ENCODE data around the gene LIPT1. TPM values are rescaled to one million over a fixed set of nuclear protein-coding genes. Genes with fewer than 3 reads are reported as not detected.
"Not testable (repeated sequence)": the region's sequence is repeated elsewhere in the genome, so short reads cannot be mapped to it uniquely, and the experiment has no call there.

LIPT1 gene
- total RNA-seq, 2 donors from 2014 or later: 9.7 to 11.0 TPM

GRCh38 chr2:99187011-99187410, 32.2 kb downstream of the LIPT1 start:
- Mint-ChIP-seq H3K27ac (no peak overlapping the region), H3K27me3 (no peaks in the 10 kb centered on the region), H3K4me1 (peaks cover 23% of the 10 kb centered on the region), H3K36me3 (ENCODE audit: low read depth) (peaks cover 6% of the 10 kb centered on the region), H3K4me3 (no peak overlapping the region)
- ATAC-seq (no peak), DNase-seq (no peak)
- H3K9me3 ChIP-seq (ENCODE audit: control insufficient read depth, low read length, poor library complexity, severe bottlenecking): no peaks in the 10 kb centered on the region

- H3K4me1 Mint-ChIP-seq: peaks cover 17% of the 10 kb centered on the region
- peak overlapping the region; percentile 70 for H3K27ac Mint-ChIP-seq
- ATAC-seq: no peak
- H3K36me3 Mint-ChIP-seq (ENCODE audit: low read depth): peaks cover 6% of the 10 kb centered on the region
- no peak overlapping the region for H3K4me3 Mint-ChIP-seq
- no peaks in the 10 kb centered on the region for H3K9me3 ChIP-seq (ENCODE audit: control insufficient read depth, low read length, poor library complexity, severe bottlenecking)
- no peaks in the 10 kb centered on the region for H3K27me3 Mint-ChIP-seq
- DNase-seq: no peak
These were observed 33.6 kb downstream of the LIPT1 start for GRCh38 chr2:99188357-99188756.

GRCh38 chr2:99190548-99190947, 35.8 kb downstream of the LIPT1 start:
- no peak for ATAC-seq
- peaks cover 10% of the 10 kb centered on the region for H3K4me1 Mint-ChIP-seq
- no peaks in the 10 kb centered on the region for H3K9me3 ChIP-seq (ENCODE audit: control insufficient read depth, low read length, poor library complexity, severe bottlenecking)
- peaks cover 6% of the 10 kb centered on the region for H3K36me3 Mint-ChIP-seq (ENCODE audit: low read depth)
- no peak for DNase-seq
- no peaks in the 10 kb centered on the region for H3K27me3 Mint-ChIP-seq
- H3K4me3 Mint-ChIP-seq: no peak overlapping the region
- peak overlapping the region; percentile 47 for H3K27ac Mint-ChIP-seq

- not testable (repeated sequence) for H3K27me3 Mint-ChIP-seq; ATAC-seq; H3K4me3 Mint-ChIP-seq; H3K27ac Mint-ChIP-seq; DNase-seq; H3K9me3 ChIP-seq (ENCODE audit: control insufficient read depth, low read length, poor library complexity, severe bottlenecking); H3K36me3 Mint-ChIP-seq (ENCODE audit: low read depth)
- H3K4me1 Mint-ChIP-seq: peaks cover 10% of the 10 kb centered on the region
These were observed 37.6 kb downstream of the LIPT1 start for GRCh38 chr2:99192364-99192763.

GRCh38 chr2:99198103-99198841, 43.5 kb downstream of the LIPT1 start:
- peaks cover 2% of the 10 kb centered on the region for H3K36me3 Mint-ChIP-seq (ENCODE audit: low read depth)
- no peak for DNase-seq
- H3K27ac Mint-ChIP-seq: no peak overlapping the region
- no peaks in the 10 kb centered on the region for H3K27me3 Mint-ChIP-seq
- no peaks in the 10 kb centered on the region for H3K9me3 ChIP-seq (ENCODE audit: control insufficient read depth, low read length, poor library complexity, severe bottlenecking)
- peaks cover 8% of the 10 kb centered on the region for H3K4me1 Mint-ChIP-seq
- H3K4me3 Mint-ChIP-seq: no peak overlapping the region
- no peak for ATAC-seq

- no peak overlapping the region for H3K4me3 Mint-ChIP-seq
- DNase-seq (no peak), ATAC-seq (no peak)
- no peaks in the 10 kb centered on the region for H3K9me3 ChIP-seq (ENCODE audit: control insufficient read depth, low read length, poor library complexity, severe bottlenecking)
- peaks cover 8% of the 10 kb centered on the region for H3K4me1 Mint-ChIP-seq
- H3K27me3 Mint-ChIP-seq: no peaks in the 10 kb centered on the region
- peak overlapping the region; percentile 71 for H3K27ac Mint-ChIP-seq
- peaks cover 2% of the 10 kb centered on the region for H3K36me3 Mint-ChIP-seq (ENCODE audit: low read depth)
These were observed 45.5 kb downstream of the LIPT1 start for GRCh38 chr2:99200076-99200800.

GRCh38 chr2:99201959-99202678, 47.4 kb downstream of the LIPT1 start:
- peaks cover 8% of the 10 kb centered on the region for H3K4me1 Mint-ChIP-seq
- peaks cover 2% of the 10 kb centered on the region for H3K36me3 Mint-ChIP-seq (ENCODE audit: low read depth)
- H3K4me3 Mint-ChIP-seq: no peak overlapping the region
- H3K9me3 ChIP-seq (ENCODE audit: control insufficient read depth, low read length, poor library complexity, severe bottlenecking): no peaks in the 10 kb centered on the region
- no peak for ATAC-seq
- no peak for DNase-seq
- no peaks in the 10 kb centered on the region for H3K27me3 Mint-ChIP-seq
- H3K27ac Mint-ChIP-seq: peak overlapping the region; percentile 10

GRCh38 chr2:99205491-99205890, 50.7 kb downstream of the LIPT1 start:
- H3K4me1 Mint-ChIP-seq: peaks cover 6% of the 10 kb centered on the region
- H3K27ac Mint-ChIP-seq: no peak overlapping the region
- no peak overlapping the region for H3K4me3 Mint-ChIP-seq
- no peak for DNase-seq
- no peaks in the 10 kb centered on the region for H3K27me3 Mint-ChIP-seq
- no peak for ATAC-seq
- H3K9me3 ChIP-seq (ENCODE audit: control insufficient read depth, low read length, poor library complexity, severe bottlenecking): no peaks in the 10 kb centered on the region
- H3K36me3 Mint-ChIP-seq (ENCODE audit: low read depth): peaks cover 6% of the 10 kb centered on the region

Other genes starting within 250 kb of the LIPT1 start
- gene CRACDL, start 218.7 kb upstream of the LIPT1 start, total RNA-seq: under 1 TPM; 0.29 to 0.55 TPM
- 1 to 10 TPM; 2.4 to 2.7 TPM for gene C2orf15, start 13.3 kb upstream of the LIPT1 start, total RNA-seq
- gene TSGA10, start within 50 bp of the LIPT1 start, total RNA-seq: 1 to 10 TPM; 7.7 to 8.3 TPM
- 10 to 100 TPM; 24.5 to 26.4 TPM for gene MITD1, start 26.1 kb downstream of the LIPT1 start, total RNA-seq
- gene MRPL30, start 26.2 kb downstream of the LIPT1 start, total RNA-seq: 10 to 100 TPM; 14.1 to 14.2 TPM
- not detected for gene LYG2, start 100.7 kb downstream of the LIPT1 start, total RNA-seq
- 1 to 10 TPM; 1.1 to 1.8 TPM for gene LYG1, start 146.2 kb downstream of the LIPT1 start, total RNA-seq
- 10 to 100 TPM in 1 of 2 donors, 1 to 10 TPM in 1; 9.0 to 10.1 TPM for gene TXNDC9, start 181.4 kb downstream of the LIPT1 start, total RNA-seq
- gene EIF5B, start 182.4 kb downstream of the LIPT1 start, total RNA-seq: 10 to 100 TPM; 35.9 to 36.2 TPM

Measured in T-helper 17 cell (primary cell).